Daoy (cell line): ENCODE data around the gene HOXC13. TPM values are rescaled to one million over a fixed set of nuclear protein-coding genes. Genes with fewer than 3 reads are reported as not detected.
A peak's percentile ranks its signal among the peaks of the same experiment; 100 is the strongest.

ENCODE experiments used
- DNase-seq: peaks from one replicate; pipeline ENCODE4 v3.0.0-alpha.2; 2015; ENCODE audit warnings: low read depth
- total RNA-seq: library from RNA; depleted of rRNA; stranded (reverse); fragments of >200 nt; shearing (Covaris generic); gene quantifications from 2 replicates; pipeline ENCODE4 v1.2.3, GENCODE V29; 2014

HOXC13 gene
- total RNA-seq, 1 experiment from 2014 or later: 2.5 TPM

DNA sequence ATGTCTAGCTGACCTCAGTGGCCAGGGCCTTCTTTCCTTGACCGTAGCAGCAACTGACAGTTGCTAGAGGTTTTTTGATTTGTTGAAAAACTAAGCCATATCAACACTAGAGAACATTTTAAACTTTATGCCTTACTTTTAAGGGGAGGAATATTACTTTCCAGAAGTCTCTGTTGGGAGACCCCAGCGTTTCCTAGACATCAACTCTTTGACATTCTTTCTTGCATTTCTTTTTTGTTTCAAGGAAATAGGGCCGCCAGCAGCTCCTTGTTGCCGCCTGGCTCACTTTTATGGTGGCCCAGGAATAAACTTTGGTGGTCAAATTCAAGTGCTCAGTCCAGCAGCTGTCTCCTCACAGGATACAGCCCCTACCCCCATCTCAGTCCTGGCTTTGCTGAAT is 31.8 kb downstream of the HOXC13 start:
- no peak for DNase-seq

DNA sequence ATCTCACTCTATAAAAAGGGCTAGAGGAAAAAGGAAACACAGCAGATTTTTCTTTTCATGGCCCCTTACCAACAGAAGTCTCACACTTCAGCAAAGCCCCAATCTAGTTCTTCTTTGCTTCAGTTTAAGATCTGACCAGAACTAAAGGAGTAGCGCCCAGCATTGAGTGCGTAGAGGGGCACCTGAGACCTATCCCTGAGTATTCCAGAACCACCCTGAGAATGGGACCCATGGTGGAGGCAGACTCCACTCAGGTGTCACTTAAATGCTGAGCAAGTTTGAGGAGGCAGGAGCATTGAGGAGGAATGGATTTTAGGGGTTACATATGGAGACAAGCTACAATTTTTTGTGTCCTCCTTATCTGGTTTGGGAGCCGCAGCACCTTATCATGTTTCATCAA is 32.5 kb downstream of the HOXC13 start:
- DNase-seq: no peak

DNA sequence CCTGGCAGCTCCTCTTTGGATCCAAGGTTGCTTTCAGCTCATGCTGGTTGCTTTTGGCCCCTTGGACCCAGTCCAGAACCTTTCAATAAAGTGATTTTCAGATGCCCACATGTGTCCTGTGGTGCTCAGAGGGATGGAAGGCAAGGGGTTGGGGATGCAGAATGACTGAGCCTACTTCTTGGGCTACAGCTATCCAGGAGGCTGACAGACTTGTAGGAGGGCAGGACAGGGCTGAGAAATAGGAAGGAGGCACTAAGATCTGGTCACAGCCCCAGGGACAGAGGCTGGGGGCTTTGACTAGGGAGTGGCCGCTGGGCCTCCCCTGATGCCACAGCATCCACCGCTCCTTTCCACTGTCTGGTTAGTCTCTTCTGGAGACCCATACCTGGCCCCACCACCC is 33.1 kb downstream of the HOXC13 start:
- no peak for DNase-seq

DNA sequence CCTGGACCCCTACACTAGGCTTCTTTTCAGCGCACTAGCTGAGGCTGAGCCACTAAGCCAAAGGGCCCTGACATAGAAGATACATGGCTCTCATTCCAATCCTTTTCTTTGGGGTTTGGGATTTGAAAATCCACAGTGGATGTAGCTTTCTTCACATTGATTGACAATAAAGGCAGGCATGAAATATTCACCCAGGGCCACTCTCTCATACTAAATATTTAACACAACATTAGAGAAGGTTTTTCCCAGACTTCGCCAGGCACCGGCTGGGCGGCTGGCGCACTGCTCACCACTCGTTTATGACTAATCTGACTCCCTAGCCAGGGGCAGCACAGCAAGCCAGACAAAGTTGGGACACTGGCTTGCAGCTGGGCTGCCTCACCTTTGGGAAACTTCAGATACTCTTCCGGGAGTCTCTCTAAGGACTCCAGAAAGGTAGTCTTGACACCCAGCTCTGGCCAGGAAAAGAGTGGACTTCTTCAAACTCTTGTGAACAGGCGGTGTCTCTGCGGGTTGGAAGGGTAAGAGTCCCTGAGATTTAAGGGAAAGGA is 33.6 kb downstream of the HOXC13 start:
- peak; percentile 82 for DNase-seq

DNA sequence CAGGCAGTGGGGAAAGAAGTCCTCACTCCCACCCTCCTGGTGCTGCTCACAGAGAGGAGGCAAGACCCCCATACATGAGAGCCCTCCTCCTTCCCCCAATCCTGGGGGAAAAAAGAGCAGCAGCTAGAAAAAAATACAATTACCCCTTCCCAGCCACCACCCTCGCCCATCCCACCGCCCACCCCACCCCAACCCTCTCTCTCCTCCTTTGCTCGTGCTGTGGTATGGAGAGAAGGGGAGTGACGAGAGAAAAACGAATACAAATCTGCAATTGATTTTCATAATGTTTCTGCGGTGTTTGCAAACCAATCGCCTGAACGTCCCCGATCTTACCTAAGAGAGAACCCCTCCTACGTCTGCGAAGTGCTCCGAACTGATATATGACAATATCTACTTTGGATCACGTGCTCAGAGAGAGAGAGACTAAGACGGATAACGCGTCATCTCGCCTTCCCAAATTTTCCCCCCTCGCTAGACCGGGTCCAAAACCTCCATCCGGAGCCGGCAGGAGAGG is 34.1 kb downstream of the HOXC13 start, which contains the start of gene HOXC11:
Gene HOXC11, plus strand, starts transcription at position 405 of the 514 bp plus-strand sequence. CDS start 116 bp downstream, outside the sequence.
- DNase-seq: no peak

DNA sequence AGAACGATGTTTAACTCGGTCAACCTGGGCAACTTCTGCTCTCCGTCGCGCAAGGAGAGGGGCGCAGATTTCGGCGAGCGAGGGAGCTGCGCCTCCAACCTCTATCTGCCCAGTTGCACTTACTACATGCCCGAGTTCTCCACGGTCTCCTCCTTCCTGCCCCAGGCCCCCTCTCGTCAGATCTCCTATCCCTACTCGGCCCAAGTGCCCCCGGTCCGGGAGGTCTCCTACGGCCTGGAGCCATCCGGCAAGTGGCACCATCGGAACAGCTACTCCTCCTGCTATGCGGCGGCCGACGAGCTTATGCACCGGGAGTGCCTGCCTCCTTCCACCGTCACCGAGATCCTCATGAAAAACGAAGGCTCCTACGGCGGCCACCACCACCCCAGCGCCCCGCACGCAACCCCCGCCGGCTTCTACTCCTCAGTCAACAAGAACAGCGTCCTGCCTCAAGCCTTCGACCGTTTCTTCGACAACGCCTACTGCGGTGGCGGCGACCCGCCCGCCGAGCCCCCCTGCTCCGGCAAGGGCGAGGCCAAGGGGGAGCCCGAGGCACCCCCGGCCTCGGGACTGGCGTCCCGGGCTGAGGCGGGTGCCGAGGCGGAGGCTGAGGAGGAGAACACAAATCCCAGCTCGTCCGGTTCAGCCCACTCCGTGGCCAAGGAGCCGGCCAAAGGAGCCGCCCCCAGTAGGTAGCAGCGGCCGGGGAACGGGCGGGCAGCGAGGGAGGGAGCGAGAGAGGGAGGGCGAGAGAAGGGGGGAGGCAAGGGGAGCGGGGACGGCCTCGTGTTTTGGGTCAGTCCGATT is 34.8 kb downstream of the HOXC13 start:
- peak; percentile 70 for DNase-seq

DNA sequence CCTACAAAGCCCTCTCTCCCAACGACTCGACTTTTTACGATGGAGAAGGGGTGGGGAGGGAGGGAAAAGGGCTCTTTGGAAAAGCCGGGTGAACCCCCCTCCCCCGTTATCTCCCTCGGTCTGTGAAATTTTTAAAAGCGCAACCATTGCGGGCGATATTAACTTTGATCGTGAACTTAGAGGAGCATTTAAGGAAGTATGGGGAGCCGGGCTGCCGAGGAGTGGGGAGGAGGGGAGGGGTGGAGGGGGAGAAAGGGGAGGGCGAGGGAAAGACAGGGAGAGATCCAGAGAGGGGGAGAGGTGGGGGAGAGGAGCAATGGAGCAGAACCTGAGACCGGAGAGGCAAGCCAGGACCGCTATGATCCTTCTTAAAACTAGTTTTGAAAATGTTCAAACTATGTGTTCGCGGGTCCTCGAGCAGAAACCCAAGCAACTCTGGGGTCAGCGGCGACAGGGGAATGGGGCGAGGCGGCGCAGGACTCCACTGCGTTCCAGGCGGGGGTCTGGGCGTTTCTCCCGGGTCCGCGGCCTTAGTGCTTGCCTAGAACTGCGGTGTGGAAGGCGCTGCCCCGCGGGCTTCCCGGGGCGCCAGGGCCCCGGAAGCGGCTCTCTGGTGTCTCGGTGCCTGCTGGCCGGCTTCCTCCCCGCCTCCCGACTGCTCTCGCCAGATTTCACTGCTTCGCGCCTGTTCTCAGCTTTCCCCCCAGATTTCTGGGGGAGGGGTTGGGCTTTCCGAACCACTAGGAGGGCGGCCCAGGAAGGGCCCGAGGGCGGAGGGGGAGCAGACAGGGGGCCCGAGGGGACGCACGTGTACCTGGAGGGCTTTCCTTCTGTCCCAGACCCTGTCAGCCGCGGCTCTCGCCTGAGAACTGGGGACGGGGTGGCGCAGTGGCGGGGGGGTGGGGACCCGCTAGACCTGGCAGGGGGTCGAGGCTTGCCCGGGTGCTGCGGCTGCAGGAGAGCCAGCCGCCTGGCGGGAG is 35.7 kb downstream of the HOXC13 start, which contains the start of gene HOTAIR:
Gene HOTAIR, minus strand, starts transcription at position 871 of the 980 bp plus-strand sequence.
- peak; percentile 72 for DNase-seq

DNA sequence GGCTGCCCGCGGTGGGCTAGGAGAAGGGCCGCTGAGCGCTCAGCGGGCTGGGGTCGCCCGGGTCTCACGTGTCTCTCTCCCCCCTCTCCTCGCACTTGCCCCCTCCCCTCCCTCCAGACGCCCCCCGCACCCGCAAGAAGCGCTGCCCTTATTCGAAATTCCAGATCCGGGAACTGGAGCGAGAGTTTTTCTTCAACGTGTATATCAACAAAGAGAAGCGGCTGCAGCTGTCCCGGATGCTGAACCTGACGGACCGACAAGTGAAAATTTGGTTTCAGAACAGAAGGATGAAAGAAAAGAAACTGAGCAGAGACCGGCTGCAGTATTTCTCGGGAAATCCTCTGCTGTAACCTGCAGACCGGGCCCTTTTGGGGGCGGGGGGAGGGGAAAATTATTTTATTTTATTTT is 36.4 kb downstream of the HOXC13 start:
- DNase-seq: no peak

DNA sequence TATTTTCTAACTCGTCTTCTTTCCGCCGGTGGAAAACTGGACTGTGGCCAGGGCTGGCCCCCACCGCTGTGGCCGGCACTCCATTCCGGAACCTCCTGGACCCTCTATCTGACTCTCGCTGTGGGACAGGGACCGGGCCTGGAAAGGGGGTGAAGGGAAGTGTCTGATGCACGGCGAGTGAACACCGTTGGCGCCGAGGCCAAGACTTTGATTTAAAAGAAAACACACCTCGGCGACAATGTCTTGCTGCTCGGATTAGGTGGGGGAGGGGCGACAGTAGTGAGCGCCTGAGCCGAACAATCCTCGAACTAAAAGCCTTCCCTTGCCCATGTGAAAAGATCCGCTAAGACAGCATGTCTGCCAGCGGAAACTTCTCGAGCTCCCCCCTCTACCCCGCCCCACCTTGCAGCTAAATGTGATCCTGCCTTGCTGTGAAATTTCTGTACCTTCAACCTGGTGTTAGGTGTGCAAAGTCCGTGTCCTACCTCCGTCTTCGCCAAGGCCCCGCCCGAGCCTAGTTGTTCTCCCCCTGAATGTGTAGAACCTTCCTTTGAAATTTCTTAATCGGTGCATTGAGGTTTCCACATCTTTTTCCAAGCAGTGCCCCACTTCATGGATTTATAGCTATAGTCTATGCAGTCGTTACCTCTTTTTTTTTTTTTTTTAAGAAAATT is 37.0 kb downstream of the HOXC13 start:
- DNase-seq: no peak

DNA sequence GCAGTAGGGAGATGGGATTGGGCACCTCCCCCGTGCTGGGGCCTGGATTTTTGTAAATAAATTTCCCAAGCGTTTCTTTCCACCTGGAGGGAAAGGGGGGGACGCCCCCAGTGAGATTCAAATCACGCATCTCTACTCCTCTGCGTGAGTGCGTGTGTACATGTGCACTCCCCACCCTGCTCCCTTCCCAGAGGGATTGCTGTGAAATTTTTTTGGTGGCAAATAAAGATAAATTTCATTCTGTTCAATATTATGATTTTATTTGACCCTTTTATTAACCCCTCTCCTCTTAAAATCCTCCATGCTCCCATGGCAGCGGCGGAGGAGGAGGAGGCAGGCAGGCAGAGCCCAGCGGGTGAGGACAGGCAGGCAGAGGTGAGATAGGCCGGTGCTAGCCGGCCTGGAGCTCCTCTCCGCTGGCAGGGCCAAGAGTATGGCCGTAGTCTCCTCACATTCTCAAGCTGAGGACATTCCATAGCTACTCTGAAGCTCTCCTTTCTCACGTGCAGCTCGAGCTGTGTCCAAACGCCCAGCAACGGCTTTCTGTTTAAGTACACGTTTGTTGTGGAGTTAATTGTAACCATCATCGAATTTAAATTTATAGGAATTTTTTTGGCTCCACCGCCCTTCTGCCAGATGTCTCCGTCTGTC is 37.7 kb downstream of the HOXC13 start:
- DNase-seq: no peak

DNA sequence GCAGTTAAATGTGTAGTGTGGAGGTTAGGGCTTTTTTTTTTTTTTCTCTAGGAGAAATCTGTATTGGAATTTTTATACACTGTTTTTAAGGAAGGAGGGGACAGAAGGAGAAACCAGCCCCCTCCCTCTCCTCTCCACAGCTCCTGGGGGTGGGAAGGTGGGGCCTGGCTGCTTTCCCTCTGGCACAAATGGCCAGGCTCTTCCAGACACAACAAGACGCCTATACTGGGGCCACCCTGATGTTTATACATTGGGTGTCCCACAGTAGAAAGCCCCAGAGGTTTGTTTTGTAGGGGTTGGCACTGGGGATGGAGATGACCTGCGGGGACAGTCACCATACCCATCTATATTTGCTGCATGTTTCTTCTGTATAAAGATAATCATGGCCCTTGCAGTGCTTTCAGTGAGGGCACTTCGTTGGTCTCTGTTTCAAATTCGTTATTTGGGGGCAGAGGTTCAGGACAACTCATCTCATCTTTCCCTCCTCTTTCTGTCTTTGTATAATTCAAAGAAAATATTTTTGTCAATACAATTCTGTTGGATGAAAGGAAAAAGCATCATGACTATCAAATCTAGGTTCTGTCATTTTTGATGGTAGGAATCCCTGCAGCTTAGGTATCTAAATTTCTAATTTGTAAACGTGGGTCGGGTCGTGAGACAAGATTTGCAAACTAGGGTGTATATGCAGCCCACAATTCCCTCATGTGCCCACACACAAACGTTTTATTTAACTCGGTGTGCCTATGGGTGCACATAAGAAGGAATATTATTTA is 38.4 kb downstream of the HOXC13 start:
- DNase-seq: no peak

DNA sequence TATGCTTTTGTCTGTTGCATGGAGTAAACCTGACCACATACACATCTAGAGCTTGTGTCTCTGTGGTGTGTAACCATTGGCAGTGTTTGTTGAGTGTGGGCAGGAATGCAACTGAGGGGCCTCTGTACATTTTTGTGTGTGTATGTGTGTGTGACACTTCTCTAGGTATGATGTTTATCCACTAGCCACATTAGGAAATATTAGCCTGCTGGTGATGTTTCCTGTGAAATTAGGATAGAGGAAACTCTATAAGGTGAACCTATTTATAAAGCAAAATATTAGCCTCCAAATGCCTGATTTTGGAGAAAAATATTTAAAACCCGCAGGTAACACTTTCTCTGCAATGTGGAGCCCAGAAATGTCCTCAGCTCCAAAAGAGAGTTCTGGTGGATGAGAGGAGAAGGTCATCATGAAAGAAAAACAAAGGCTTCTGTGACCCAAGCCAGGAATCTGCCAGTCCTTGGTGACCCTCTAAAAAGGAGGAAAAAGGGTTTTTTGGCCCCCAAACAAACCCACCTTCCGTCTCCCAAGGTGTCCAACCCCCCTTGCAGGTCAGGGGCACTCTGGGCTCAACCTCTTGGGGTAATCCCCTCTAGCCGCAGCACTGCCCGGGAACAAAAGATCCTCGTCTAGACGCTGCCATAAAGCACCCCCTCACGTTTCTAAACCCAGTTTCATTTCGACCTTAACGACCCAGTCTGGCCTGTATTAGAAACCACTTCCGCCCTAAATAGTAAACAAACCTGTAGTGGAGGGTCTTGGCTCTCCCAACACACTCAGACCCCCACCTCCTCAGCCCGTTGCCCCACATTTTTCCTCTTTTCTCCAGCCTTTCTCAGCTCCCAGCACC is 39.2 kb downstream of the HOXC13 start:
- DNase-seq: no peak

DNA sequence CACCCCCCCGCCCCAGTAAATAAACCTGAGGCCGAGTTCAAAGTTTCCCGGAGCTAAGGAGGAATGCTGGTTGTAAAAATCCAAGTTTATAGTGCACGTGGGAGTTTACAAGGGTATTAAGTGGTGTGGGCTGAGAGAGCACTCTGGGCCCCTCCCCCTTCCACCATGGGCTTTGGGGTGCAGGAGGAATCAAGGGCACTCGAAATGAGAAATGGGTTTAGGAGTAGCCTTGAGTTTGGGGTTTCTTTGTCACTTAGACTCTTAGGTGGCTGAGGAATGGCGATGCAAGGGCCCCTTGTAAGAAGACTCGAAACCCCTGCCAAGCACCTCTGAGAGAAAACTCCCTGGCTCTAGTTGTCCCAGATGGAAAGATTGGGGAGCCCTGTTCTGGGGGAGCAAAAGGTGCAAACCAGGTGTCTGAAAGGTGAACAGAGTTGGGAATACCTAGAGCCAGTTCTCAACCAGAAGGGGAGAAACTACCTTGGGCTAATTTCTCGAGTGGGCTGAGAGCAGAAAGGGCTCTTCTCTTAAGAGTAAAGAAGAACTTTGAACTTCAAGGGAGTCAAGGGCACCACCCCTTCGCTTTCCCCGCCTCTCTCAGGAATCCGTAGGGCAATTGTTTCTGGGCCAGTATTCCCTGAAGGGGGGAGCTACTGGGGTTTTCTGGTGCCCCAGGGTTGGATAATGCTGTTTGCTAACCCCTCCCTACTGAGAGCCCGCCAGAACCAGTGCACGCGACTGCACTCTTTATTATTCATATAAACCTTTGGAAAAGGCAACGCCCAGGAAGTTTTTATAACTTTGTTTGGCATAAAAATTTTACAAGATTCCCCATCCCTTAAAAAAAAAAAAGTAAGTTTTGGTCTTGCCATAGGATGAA is 40.1 kb downstream of the HOXC13 start:
- no peak for DNase-seq

DNA sequence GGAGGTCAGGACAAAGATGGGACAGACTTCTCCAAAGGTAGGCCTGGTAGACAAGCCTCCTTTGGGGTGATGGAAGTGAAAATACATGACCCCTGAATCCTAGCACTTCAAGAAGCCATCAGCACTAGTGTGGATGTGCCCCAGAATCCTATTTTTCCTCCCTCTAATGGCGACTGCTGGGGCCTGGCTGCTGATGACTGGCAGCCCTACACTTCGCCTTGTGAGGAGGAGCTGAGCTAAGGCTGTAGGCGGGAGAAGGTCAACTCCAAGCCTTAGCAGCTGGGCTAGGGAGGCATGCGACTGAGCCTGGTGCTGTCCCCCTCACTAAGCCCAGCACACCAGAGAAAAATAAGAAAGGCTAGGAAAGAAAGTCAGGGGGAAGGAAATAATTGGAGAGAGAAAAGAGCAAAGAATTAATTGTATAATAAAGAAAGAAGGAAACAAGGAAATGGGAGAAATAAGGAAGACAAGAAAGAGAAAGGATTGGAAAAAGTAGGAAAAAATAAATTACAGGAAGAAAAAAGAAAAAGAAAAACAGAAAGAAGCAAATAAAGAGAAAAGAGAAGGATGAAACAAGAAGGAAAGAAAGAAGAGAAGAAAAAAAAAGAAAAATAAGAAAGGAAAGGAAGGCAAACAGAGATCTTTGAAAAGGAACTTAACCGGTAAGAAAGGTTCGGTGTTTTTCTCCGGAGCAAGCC is 41.6 kb downstream of the HOXC13 start:
- DNase-seq: no peak

DNA sequence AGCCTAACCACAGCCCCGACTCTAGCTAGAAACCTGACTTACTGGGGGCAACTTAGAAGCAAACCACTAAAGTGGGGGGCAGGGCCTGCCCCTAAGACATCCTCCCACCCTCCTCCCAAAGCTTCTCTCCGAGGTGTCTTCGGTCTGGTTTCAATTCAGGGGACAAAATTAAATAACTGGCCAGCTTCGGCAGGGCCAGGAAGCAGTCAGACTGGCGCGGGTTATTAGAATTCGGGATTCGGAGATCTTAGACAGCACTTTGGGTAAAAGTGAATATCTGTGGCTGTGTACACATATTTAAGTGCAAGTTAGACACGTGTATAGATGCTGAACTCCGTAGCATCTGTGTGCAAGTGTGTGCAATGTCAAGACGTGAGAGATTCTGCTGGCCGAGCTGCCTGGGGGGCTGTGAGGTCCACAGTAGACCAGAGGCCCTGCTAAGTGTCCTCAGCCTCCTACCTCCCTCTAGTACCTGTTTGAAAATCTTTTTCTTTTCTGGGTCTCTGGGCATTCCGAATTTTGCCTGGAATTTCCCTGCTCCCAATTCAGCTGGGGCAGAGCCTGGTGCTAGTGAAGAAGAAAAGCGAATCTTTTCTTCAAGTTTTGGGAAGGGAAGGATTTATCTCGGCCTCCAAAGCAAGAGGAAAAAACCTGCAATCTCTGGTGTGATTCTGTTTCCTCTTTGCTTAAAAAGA is 42.3 kb downstream of the HOXC13 start:
- DNase-seq: no peak

DNA sequence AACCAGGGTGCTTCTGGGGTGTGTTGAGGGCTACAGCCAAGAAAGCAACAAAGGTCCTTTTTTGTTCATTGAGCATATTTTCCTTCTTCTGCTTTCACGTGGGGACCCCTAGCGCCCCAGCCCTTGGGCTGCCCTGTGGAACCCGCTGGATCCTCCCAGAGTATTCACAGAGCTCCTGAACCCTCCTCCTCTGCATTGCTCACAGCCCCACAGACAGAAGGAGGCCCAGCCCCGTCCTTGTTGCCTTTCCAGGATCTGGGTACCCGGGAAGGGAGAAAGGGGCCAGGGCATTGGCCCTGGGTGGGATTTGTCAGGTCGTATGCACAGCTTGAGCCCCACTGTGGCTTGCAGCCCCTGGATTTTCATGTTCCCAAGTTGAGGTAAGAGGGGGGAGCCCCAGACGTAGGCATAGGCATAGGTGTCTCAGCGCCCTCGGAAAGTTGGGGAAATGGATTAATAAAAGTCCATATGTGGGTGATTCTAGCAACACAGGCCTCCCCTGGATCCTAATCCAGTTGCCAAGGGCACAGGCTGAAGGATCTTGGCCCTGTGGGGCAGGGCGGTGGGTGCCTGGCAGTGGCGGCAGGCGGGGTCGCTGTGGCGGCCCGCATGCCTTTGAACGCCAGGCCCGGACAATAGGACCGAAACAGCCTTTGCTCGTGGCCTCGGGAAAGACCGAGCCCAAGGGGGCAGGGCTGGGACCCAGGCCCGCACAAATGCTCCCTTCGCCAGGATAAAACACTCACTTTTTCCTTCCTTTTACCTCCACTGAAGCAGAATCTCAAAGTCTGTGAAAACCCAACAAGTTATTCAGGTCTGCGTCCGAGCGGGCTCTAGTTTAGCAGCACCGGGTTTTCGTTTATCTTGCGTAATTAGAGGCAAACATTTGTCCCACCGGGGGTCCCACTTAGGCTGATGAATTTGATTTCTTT is 43.3 kb downstream of the HOXC13 start:
- no peak for DNase-seq
